GM18873 (cell line): Measurements from ENCODE around the gene PDE6B.
"Not testable (repeated sequence)": the region's sequence is repeated elsewhere in the genome, so short reads cannot be mapped to it uniquely, and the experiment has no call there.

Experiments
- ATAC-seq: cut with Tn5 transposase; IDR thresholded peaks from one replicate; pipeline ENCODE4 v1.9.1; 2021; ENCODE audit warnings: mild to moderate bottlenecking, moderate library complexity, moderate number of reproducible peaks; ENCODE audit not compliant: unreplicated experiment, low FRiP score

Gene PDE6B

GRCh38 chr4:634599-634985, 9.2 kb downstream of the PDE6B start:
- no peak for ATAC-seq

GRCh38 chr4:635066-635835, 9.9 kb downstream of the PDE6B start:
- ATAC-seq, result not testable (repeated sequence)

DNA sequence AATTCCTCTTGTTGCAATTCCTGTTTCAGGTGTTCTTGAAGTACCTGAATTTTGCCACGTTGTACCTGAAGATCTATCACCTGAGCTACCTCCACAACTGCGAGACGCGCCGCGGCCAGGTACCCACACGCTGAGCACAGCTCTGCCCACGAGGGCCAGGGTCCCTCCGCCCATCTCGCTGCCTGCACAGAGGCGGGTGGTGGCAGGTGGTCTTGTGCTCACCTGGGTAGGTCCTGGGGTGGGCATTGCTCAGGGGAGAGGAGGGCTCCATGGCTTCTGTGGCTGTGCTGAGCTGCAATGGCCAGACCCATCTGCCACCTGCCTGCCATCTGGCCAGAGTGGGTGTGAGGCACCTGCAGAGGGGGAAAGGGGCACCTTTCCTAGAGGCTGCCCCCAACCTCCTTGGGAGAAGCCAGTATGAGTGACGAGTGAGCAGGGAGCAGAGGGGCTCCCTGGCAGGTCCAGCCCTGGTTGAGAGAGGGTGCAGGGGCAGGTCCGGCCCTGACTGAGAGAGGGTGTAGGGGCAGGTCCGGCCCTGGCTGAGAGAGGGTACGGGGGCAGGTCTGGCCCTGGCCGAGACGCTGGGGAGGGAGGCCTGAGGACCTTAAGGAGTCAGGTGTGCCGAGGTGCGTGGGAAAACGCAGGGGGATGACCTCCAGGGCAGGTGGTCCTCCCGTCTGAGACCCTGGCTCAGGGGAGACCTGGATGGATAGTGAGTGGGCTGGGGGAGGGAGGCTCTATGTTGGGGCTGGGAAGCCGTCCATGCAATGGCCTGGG, 10.7 kb downstream of the PDE6B start:
- ATAC-seq, result no peak

DNA sequence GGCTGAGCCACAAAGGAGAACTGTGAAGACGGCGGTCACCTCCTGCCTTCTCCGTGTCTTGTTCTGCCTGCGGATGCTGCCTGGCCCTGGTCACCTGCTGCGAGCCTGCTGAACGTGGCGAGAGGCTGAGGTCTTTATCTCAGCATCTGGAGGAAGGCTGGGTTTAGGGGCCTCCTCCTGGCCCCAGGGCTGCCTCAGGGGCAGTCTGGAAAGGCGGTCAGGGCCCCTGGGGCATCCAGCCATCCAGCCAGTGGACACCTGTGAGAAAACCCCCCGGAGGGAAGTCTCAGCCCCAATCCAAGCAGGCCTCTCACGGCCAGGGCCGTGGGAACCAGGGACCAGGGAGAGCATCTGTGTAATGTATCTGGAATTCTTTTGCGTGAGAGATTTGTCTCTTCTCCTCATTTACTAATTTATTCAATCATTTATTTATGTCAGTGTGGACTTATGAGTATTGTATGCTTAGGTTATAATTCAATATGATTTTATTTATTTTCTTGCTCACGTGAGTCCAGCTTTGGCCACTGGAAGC, 11.3 kb downstream of the PDE6B start:
- ATAC-seq, result no peak

DNA sequence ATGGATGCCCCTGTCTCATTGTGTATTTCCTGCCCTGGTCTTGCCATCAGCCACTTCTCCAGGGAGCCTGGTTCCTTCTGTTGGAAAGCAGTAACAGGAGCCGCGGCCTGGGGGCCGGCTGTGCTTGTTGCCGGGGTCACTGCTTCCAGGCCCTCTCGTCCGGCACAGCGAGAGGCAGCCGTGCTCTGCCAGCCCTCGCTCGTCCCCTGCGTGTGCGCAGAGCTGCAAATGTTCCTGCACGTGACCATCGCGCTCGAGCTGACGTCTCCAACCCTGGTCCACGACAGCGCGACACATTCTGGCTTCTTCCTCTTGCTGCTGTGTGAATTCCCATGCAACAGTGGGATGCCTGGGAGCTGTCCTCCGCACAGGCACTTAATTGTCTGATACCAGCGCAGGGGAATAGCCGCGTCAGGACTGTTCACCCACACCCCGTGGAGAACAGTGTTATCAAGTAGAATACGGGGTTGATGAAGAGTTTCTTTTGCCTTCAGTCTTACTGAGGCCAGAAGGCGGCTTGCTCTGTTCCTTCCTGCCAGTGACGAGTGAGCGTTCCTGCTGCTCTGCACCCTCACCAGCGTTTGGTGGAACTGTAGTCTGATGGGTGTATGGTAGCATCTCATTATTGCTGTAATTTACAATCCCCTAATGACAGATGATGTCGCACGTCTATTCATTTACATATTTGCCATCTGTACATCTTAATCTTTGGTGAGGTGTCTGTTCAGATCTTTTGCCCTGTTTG, 12.3 kb downstream of the PDE6B start:
- ATAC-seq, result no peak

- ATAC-seq, result not testable (repeated sequence)
Observed at GRCh38 chr4:642366-642765, 17.0 kb downstream of the PDE6B start.

DNA sequence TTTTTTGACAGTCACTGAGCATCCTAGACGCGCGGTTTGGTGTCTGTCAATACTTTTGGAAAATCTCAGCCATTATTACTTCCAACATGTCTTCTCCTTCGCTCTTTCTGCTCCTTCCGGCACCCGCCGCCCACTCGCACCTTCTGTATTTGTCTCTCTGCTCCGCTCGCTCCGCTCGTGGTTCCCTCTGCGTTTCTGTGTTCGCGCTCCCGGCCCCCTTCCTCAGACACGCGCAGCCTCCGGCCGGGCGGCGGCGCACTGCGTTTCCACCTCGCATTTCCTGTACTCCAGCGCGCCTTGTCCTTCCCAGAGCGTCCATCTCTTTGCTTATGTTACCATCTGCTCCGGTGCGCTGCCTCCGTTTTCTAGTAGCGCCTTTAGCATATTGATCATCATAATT, 21.1 kb downstream of the PDE6B start:
- no peak for ATAC-seq

DNA sequence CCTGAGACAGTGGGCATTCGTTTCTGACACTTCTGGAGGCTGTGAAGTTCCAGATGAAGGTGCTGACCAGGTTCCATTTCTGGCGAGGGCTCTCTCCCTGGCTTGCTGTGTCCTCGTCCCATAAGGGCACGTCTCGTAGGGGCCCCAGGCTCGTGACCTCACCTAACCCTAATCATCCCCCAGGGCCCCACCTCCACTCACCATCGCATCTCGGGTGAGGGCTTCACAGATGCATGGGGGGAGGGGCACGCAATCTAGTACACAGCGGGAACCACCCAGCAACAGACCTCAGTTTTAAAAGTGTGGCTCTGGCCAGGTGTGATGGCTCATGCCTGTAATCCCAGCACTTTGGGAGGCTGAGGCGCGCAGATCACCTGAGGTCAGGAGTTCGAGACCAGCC, 22.1 kb downstream of the PDE6B start:
- ATAC-seq, result no peak

DNA sequence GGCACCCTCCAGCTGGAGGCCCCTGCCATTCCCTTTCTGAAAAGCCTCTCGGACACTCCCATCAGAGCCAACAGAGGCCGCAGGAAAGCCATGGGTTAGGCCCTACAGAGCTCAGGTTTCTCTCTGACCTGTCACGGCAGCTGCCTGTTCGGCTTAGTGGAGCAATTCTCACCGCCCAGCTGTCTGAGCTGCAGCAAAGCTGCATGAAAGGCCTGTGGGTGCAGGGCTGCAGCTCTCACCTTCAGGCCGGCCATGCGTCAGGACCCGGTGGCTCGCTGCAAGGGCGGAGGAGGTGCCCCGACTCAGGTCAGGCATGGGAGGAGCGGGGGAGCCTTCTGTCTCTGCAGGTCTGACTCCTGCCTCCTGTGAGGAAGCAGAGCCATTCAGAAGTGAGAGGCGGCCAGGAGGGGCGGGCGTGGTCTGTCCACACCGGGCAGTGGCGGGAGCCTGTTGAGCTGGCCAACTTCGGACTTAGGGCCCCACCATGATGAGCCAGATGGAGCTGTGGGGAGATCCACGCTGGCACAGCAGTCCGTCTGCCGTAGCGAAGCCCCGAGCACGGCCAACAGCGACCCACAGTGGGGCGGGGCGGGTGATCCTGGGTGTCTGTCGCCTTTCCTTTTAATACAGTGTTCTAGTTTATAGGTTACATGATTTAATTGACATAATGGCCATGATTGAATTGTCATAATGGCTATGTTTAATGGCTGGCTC, 23.4 kb downstream of the PDE6B start:
- ATAC-seq, result no peak

- no peak for ATAC-seq
Observed at GRCh38 chr4:649293-649625, 23.9 kb downstream of the PDE6B start.

GRCh38 chr4:649751-650310, 24.5 kb downstream of the PDE6B start:
- no peak for ATAC-seq

GRCh38 chr4:650461-650860, 25.1 kb downstream of the PDE6B start:
- no peak for ATAC-seq

DNA sequence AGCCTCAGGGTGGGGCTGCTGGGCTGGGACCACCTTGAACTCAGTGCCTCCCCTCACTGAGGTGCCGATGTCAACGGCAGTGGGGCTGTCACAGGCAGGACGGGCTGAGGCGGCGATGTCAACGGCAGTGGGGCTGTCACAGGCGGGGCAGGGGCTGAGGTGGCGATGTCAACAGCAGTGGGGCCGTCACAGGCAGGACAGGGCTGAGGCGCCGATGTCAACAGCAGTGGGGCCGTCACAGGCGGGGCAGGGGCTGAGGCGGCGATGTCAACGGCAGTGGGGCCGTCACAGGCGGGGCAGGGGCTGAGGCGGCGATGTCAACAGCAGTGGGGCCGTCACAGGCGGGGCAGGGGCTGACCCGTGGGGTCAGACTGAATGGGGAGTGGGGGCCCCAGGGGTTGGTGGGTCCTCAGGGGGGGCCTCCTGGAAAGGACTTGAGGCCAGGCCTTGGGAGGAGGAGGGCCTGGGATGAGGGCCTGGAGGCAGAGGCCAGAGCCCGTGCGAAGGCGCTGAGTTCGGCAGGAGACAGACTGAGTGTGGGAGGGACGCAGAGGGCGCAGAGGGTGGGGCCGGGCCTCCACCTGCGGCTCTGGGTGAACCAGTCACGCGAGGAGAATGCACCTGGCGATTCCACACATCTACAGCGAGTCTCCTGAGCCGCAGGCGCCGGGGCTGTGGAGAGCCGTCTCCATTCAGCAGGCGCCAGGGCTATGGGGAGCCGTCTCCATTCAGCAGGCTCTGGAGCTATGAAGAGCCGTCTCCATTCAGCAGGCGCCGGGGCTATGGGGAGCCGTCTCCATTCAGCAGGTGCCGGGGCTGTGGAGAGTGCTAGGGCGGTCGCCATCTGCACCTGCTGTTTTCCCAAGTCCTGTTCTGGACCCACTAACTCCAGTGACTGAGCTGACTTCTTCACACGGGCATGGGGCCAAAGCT, 25.8 kb downstream of the PDE6B start:
- no peak for ATAC-seq

- ATAC-seq, result no peak
Observed at GRCh38 chr4:651884-652642, 26.7 kb downstream of the PDE6B start.

GRCh38 chr4:653080-653821, 27.9 kb downstream of the PDE6B start:
- ATAC-seq, result no peak

- ATAC-seq, result no peak
Observed at GRCh38 chr4:653831-654502, 28.6 kb downstream of the PDE6B start.

DNA sequence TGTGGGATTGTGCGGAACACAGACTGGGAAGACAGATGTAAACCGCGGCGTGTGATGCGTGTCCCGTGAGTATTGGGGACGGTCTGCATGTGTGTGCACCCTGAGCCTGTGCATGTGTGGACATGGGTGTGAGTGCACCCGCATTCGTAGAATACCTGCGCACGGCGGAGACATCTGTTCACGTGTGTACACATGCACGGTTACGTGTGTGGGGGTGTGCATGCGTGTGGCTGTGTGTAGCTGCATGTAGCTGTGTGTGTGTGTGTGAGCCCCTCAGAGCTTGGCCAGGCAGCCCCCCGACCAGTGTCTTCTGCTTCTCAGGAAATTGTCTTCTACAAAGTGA, 29.1 kb downstream of the PDE6B start:
- no peak for ATAC-seq
